GM06990 (cell line): Measurements from ENCODE around the gene BACE2.

Experiments
- DNase-seq: peaks from one replicate; pipeline ENCODE4 v3.0.0-alpha.2; 2011; ENCODE audit not compliant: insufficient read length; ENCODE audit errors: extremely low read depth
- H3K27me3 ChIP-seq: replicated peaks from 2 replicates; pipeline ENCODE4 v1.6.0; 2011; ENCODE audit warnings: low read length; ENCODE audit not compliant: control insufficient read depth, insufficient read depth
- H3K36me3 ChIP-seq: 2 replicates; pipeline ENCODE4 v1.5.1; 2011; ENCODE audit warnings: low read length; ENCODE audit not compliant: control insufficient read depth, insufficient read depth
- H3K4me3 ChIP-seq: replicated peaks from 2 replicates; pipeline ENCODE4 v1.5.1; 2011; ENCODE audit warnings: low read depth, mild to moderate bottlenecking, control low read depth, low read length
- CTCF ChIP-seq: IDR thresholded peaks from 2 replicates; pipeline ENCODE4 v1.5.1; 2011; ENCODE audit warnings: low read length, control low read depth, mild to moderate bottlenecking, inconsistent platforms; ENCODE audit not compliant: insufficient read depth, poor library complexity, severe bottlenecking

The BACE2 gene

GRCh38 chr21:41260428-41260827, 92.5 kb downstream of the BACE2 start:
- Histone ChIP-seq H3K36me3 (no peaks in the 10 kb centered on the region), H3K27me3 (no peaks in the 10 kb centered on the region; the same call in 1 of the 2 replicates), H3K4me3 (no peak overlapping the region)
- TF ChIP-seq CTCF: no peak
- no peak for DNase-seq

- TF ChIP-seq CTCF: no peak
- Histone ChIP-seq H3K36me3 (no peaks in the 10 kb centered on the region), H3K27me3 (no peaks in the 10 kb centered on the region), H3K4me3 (no peak overlapping the region)
- no peak for DNase-seq
These were observed 99.4 kb downstream of the BACE2 start for GRCh38 chr21:41267346-41267745.

GRCh38 chr21:41269535-41269934, 101.6 kb downstream of the BACE2 start:
- Histone ChIP-seq H3K36me3 (no peaks in the 10 kb centered on the region), H3K27me3 (no peaks in the 10 kb centered on the region), H3K4me3 (no peak overlapping the region)
- no peak for DNase-seq
- no peak for TF ChIP-seq CTCF

GRCh38 chr21:41277196-41277595, 109.2 kb downstream of the BACE2 start:
- Histone ChIP-seq H3K36me3 (no peaks in the 10 kb centered on the region), H3K27me3 (no peaks in the 10 kb centered on the region), H3K4me3 (no peak overlapping the region)
- TF ChIP-seq CTCF: no peak
- no peak for DNase-seq

- H3K4me3 ChIP-seq: no peak overlapping the region
- no peak for DNase-seq
- H3K36me3 ChIP-seq: no peaks in the 10 kb centered on the region
- no peak for TF ChIP-seq CTCF
- peaks cover 2% of the 10 kb centered on the region for H3K27me3 ChIP-seq
These were observed 109.9 kb downstream of the BACE2 start for GRCh38 chr21:41277846-41278245.
